ENCODE measurements around the gene CASK. TPM values are rescaled to one million over a fixed set of nuclear protein-coding genes. Genes with fewer than 3 reads are reported as not detected.
"Not testable (repeated sequence)": the region's sequence is repeated elsewhere in the genome, so short reads cannot be mapped to it uniquely, and the experiment has no call there.

The CASK gene
- total RNA-seq, 2 experiments from 2014 or later = 43.9 to 45.4 TPM

DNA sequence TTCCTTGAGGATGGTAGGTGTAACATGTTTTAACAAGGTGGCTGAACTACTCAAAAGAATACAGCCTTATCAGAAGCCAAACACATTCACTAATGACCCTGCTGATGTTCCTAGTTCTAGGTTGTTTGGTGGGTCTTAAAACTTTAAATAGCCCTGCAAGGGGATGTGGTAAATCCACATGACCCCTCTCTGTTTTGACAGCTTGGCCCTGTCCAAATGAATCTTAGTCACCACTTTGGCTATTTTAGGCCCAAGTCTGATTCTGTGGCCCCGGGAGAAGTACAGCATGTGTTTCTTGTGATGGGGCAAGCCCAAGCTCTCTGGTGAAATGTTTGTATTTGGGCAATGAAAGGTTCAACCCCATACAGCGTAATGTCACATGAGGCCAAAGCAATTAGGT lies 289.1 kb downstream of the CASK start:
- no peaks in the 10 kb centered on the region for H3K9me3 Mint-ChIP-seq (ENCODE audit: insufficient read depth)
- H3K4me3 Mint-ChIP-seq = no peak overlapping the region
- H3K27me3 Mint-ChIP-seq (ENCODE audit: low read depth) = no peaks in the 10 kb centered on the region
- H3K4me1 Mint-ChIP-seq (ENCODE audit: low read depth) = no peaks in the 10 kb centered on the region
- ATAC-seq (no peak), DNase-seq (no peak)
- CTCF ChIA-PET = no interaction called here
- H3K27ac Mint-ChIP-seq = no peak overlapping the region
- POLR2A ChIA-PET = no interaction called here
- peaks cover 26% of the 10 kb centered on the region for H3K36me3 Mint-ChIP-seq (ENCODE audit: low read depth)

- DNase-seq (no peak), ATAC-seq (no peak)
- no peak overlapping the region for H3K4me3 Mint-ChIP-seq
- no peaks in the 10 kb centered on the region for H3K4me1 Mint-ChIP-seq (ENCODE audit: low read depth)
- no peaks in the 10 kb centered on the region for H3K9me3 Mint-ChIP-seq (ENCODE audit: insufficient read depth)
- CTCF ChIA-PET = no interaction called here
- no peaks in the 10 kb centered on the region for H3K27me3 Mint-ChIP-seq (ENCODE audit: low read depth)
- H3K27ac Mint-ChIP-seq = no peak overlapping the region
- peaks cover 18% of the 10 kb centered on the region for H3K36me3 Mint-ChIP-seq (ENCODE audit: low read depth)
- POLR2A ChIA-PET = no interaction called here
These were observed 293.3 kb downstream of the CASK start for GRCh38 chrX:41630091-41630490.

DNA sequence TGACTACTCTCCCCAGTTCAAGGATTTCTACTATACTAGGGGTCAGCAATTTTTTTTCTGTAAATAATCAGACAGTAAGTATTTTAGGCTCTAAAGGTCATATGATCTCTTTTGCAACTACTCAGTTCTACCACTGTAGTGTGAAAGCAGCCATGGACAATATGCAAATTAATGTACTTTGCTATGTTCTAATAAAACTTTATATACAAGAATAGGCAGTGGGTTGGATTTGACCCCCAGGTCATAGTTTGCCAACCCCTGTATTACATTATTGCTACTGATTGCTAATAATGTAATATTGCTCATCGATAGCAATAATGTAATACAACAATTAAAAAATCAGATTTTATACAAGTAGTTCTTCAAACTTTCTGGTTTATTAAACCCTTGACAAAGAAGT lies 293.8 kb downstream of the CASK start:
- H3K4me1 Mint-ChIP-seq (ENCODE audit: low read depth) = no peaks in the 10 kb centered on the region

DNA sequence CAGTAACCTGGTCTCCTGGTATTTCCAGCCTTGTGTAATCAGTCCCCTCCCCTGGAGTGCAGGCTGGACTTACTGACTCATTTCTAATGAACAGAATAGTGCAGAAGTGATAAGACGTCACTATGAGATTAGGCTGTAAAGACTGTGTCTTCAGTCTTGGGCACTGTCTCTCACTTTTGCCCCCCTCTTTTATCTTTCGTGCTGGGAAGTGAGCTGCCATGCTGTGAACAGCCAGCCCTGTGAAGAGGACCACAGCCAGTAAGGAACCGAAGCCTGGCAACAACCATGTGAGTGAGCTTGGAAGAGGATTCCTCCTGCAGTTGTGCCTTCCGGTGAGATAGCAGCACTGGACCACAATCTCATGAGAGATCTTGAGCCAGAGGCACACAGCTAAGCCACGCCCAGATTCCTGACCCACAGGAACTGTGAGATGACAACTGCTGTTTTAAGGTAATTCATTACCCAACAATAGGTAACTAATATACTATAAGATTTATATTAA lies 302.1 kb downstream of the CASK start:
- ChIA-PET POLR2A (no interaction called here), CTCF (no interaction called here)
- Mint-ChIP-seq H3K27me3 (ENCODE audit: low read depth) (no peaks in the 10 kb centered on the region), H3K27ac (no peak overlapping the region), H3K4me3 (no peak overlapping the region), H3K36me3 (ENCODE audit: low read depth) (peaks cover 21% of the 10 kb centered on the region), H3K9me3 (ENCODE audit: insufficient read depth) (no peaks in the 10 kb centered on the region), H3K4me1 (ENCODE audit: low read depth) (peaks cover 3% of the 10 kb centered on the region)
- ATAC-seq (no peak), DNase-seq (no peak)

More for the DNA sequence above, 293.8 kb downstream of the CASK start:
- Mint-ChIP-seq H3K4me3 (no peak overlapping the region), H3K36me3 (ENCODE audit: low read depth) (peaks cover 21% of the 10 kb centered on the region), H3K9me3 (ENCODE audit: insufficient read depth) (no peaks in the 10 kb centered on the region), H3K27me3 (ENCODE audit: low read depth) (no peaks in the 10 kb centered on the region), H3K27ac (no peak overlapping the region)
- ATAC-seq (no peak), DNase-seq (no peak)
- ChIA-PET CTCF (no interaction called here), POLR2A (no interaction called here)

- POLR2A ChIA-PET = no interaction called here
- H3K27ac Mint-ChIP-seq = no peak overlapping the region
These were observed 304.1 kb downstream of the CASK start for GRCh38 chrX:41619221-41619620.

GRCh38 chrX:41616935-41617334 lies 306.4 kb downstream of the CASK start:
- peaks cover 2% of the 10 kb centered on the region for H3K4me1 Mint-ChIP-seq (ENCODE audit: low read depth)
- no peak overlapping the region for H3K4me3 Mint-ChIP-seq
- POLR2A ChIA-PET = no interaction called here
- DNase-seq (no peak), ATAC-seq (no peak)
- peaks cover 10% of the 10 kb centered on the region for H3K36me3 Mint-ChIP-seq (ENCODE audit: low read depth)
- CTCF ChIA-PET = no interaction called here
- H3K27ac Mint-ChIP-seq = no peak overlapping the region
- H3K9me3 Mint-ChIP-seq (ENCODE audit: insufficient read depth) = no peaks in the 10 kb centered on the region
- no peaks in the 10 kb centered on the region for H3K27me3 Mint-ChIP-seq (ENCODE audit: low read depth)

More at GRCh38 chrX:41619221-41619620, 304.1 kb downstream of the CASK start:
- CTCF ChIA-PET = no interaction called here
- H3K27me3 Mint-ChIP-seq (ENCODE audit: low read depth) = no peaks in the 10 kb centered on the region
- H3K4me1 Mint-ChIP-seq (ENCODE audit: low read depth) = peaks cover 3% of the 10 kb centered on the region
- DNase-seq = no peak
- no peak overlapping the region for H3K4me3 Mint-ChIP-seq
- ATAC-seq = no peak
- H3K9me3 Mint-ChIP-seq (ENCODE audit: insufficient read depth) = no peaks in the 10 kb centered on the region
- peaks cover 14% of the 10 kb centered on the region for H3K36me3 Mint-ChIP-seq (ENCODE audit: low read depth)

GRCh38 chrX:41616255-41616654 lies 307.1 kb downstream of the CASK start:
- Mint-ChIP-seq H3K27ac (no peak overlapping the region), H3K27me3 (ENCODE audit: low read depth) (no peaks in the 10 kb centered on the region), H3K4me1 (ENCODE audit: low read depth) (no peaks in the 10 kb centered on the region), H3K4me3 (no peak overlapping the region), H3K36me3 (ENCODE audit: low read depth) (peaks cover 10% of the 10 kb centered on the region), H3K9me3 (ENCODE audit: insufficient read depth) (no peaks in the 10 kb centered on the region)
- DNase-seq (no peak), ATAC-seq (no peak)
- ChIA-PET CTCF (no interaction called here), POLR2A (no interaction called here)

DNA sequence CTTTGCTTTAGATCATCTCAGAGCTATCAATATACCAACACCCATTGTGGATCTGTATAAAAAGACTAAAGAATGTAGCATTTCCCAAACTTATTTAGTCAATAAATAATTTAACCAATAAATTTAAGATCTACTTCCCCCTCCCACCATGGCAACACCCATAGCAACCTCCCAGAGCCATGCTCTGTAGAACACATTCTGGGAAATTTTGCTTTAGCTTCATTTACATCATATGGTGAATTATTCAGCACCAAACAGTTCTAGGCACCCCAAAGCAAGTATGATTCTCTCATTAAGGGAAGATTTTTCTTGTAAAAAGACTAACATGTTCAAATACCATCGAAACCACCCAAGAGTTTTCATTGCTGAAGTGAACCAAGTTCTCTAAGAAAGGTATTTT lies 315.1 kb downstream of the CASK start:
- Mint-ChIP-seq H3K27ac (no peak overlapping the region), H3K36me3 (ENCODE audit: low read depth) (peaks cover 16% of the 10 kb centered on the region), H3K4me3 (no peak overlapping the region), H3K4me1 (ENCODE audit: low read depth) (no peaks in the 10 kb centered on the region), H3K27me3 (ENCODE audit: low read depth) (no peaks in the 10 kb centered on the region), H3K9me3 (ENCODE audit: insufficient read depth) (no peaks in the 10 kb centered on the region)
- DNase-seq (no peak), ATAC-seq (no peak)
- ChIA-PET POLR2A (no interaction called here), CTCF (no interaction called here)

DNA sequence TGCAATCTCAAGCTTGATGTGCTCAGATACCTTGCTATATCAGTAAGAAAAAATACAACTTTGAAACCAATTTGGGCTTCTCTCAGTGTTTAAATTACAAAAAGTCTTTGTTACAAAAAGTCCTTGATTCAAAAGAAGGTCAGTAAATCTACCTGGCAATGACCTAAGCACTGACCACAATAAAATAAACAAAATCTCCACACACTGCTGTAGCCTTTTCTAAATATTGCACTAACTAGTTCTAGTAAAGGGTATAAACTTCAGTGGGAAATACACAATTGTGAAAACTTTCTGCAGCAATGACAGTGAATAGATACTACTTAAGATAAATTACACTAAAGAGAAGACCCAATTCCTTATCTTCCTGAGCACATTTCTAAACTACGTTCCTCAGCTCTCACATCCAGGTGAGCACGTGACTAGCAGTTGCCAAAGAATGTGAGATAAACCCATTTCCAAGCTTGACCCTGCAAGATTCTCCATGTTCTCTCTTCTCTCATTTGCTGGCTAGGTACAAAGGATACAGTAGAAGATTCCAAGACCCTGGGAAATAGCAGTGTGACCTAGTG lies 316.0 kb downstream of the CASK start:
- no peak for ATAC-seq

GRCh38 chrX:41606057-41606456 lies 317.3 kb downstream of the CASK start:
- H3K4me1 Mint-ChIP-seq (ENCODE audit: low read depth); POLR2A ChIA-PET; DNase-seq; H3K4me3 Mint-ChIP-seq; H3K27me3 Mint-ChIP-seq (ENCODE audit: low read depth); H3K9me3 Mint-ChIP-seq (ENCODE audit: insufficient read depth); ATAC-seq; CTCF ChIA-PET; H3K27ac Mint-ChIP-seq: not testable (repeated sequence)
- H3K36me3 Mint-ChIP-seq (ENCODE audit: low read depth) = peaks cover 16% of the 10 kb centered on the region

More for the DNA sequence above, 316.0 kb downstream of the CASK start:
- Mint-ChIP-seq H3K4me1 (ENCODE audit: low read depth) (no peaks in the 10 kb centered on the region), H3K27ac (no peak overlapping the region), H3K27me3 (ENCODE audit: low read depth) (no peaks in the 10 kb centered on the region), H3K4me3 (no peak overlapping the region), H3K36me3 (ENCODE audit: low read depth) (peaks cover 16% of the 10 kb centered on the region), H3K9me3 (ENCODE audit: insufficient read depth) (no peaks in the 10 kb centered on the region)
- POLR2A ChIA-PET = no interaction called here
- DNase-seq = no peak
- CTCF ChIA-PET = no interaction called here

GRCh38 chrX:41604766-41605543 lies 318.4 kb downstream of the CASK start:
- H3K27me3 Mint-ChIP-seq (ENCODE audit: low read depth) = no peaks in the 10 kb centered on the region
- ChIA-PET CTCF (no interaction called here), POLR2A (no interaction called here)
- DNase-seq (no peak), ATAC-seq (no peak)
- H3K27ac Mint-ChIP-seq = no peak overlapping the region
- H3K36me3 Mint-ChIP-seq (ENCODE audit: low read depth) = peaks cover 18% of the 10 kb centered on the region
- H3K4me3 Mint-ChIP-seq = no peak overlapping the region
- no peaks in the 10 kb centered on the region for H3K9me3 Mint-ChIP-seq (ENCODE audit: insufficient read depth)
- H3K4me1 Mint-ChIP-seq (ENCODE audit: low read depth) = no peaks in the 10 kb centered on the region

DNA sequence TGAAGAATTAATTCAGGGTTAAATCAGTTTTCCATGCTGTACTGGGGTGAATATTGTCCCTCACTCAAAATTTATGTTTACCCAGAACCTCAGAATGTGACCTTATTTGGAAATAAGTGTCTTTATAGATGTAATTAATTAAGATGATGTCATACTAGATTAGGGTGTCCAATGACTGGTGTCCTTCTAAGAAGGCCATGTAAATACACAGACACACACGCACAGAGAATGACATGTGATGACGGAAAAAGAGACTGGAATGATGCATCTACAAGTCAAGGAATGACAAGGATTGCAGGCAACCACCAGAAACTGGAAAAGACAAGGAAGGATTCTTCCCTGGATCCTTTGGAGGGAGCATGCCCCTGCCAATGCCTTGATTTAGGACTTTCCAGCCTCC lies 319.2 kb downstream of the CASK start:
- Mint-ChIP-seq H3K4me3 (no peak overlapping the region), H3K36me3 (ENCODE audit: low read depth) (peaks cover 14% of the 10 kb centered on the region), H3K27me3 (ENCODE audit: low read depth) (no peaks in the 10 kb centered on the region), H3K9me3 (ENCODE audit: insufficient read depth) (no peaks in the 10 kb centered on the region), H3K4me1 (ENCODE audit: low read depth) (no peaks in the 10 kb centered on the region), H3K27ac (no peak overlapping the region)
- ATAC-seq = no peak
- CTCF ChIA-PET = no interaction called here
- no peak for DNase-seq
- POLR2A ChIA-PET = no interaction called here

GRCh38 chrX:41603596-41603995 lies 319.8 kb downstream of the CASK start:
- ATAC-seq = no peak
- Mint-ChIP-seq H3K4me1 (ENCODE audit: low read depth) (no peaks in the 10 kb centered on the region), H3K9me3 (ENCODE audit: insufficient read depth) (no peaks in the 10 kb centered on the region), H3K27ac (no peak overlapping the region), H3K36me3 (ENCODE audit: low read depth) (peaks cover 12% of the 10 kb centered on the region), H3K27me3 (ENCODE audit: low read depth) (no peaks in the 10 kb centered on the region), H3K4me3 (no peak overlapping the region)
- no peak for DNase-seq
- ChIA-PET CTCF (no interaction called here), POLR2A (no interaction called here)
